Activated CD8-positive, alpha-beta T cell treated with anti-CD3 and anti-CD28 coated beads for 36 hours (primary cell): ENCODE measurements around the gene ZNF385A. TPM values are rescaled to one million over a fixed set of nuclear protein-coding genes. Genes with fewer than 3 reads are reported as not detected.

ENCODE experiments used
- ATAC-seq: fragments of 200-7000 bp; cut with Tn5 transposase; one replicate; pipeline ENCODE4 v1.10.0; 2021; ENCODE audit warnings: mild to moderate bottlenecking, moderate library complexity
- CTCF ChIA-PET: fragments of 350-600 bp; sonication (Branson Sonifier 250); formaldehyde crosslinking; loops from one replicate; lab custom pipeline; 2021; ENCODE audit warnings: antibody characterized with exemption; lab: Charles Lee
- POLR2A ChIA-PET: fragments of 350-600 bp; sonication (Branson Sonifier 250); formaldehyde crosslinking; loops from one replicate; lab custom pipeline; 2021; ENCODE audit warnings: antibody characterized with exemption; lab: Charles Lee
- DNase-seq: peaks from one replicate; pipeline ENCODE4 v3.0.0-alpha.2; 2020
- H3K27ac Mint-ChIP-seq: one replicate; pipeline ENCODE4 v1.8.0; 2021; ENCODE audit warnings: mild to moderate bottlenecking, mixed read lengths
- H3K27me3 Mint-ChIP-seq: one replicate; pipeline ENCODE4 v1.8.0; 2021; ENCODE audit warnings: mixed read lengths
- H3K36me3 Mint-ChIP-seq: one replicate; pipeline ENCODE4 v1.8.0; 2021; ENCODE audit warnings: low read depth, mixed read lengths
- H3K4me1 Mint-ChIP-seq: one replicate; pipeline ENCODE4 v1.8.0; 2021; ENCODE audit warnings: low read depth, mixed read lengths
- H3K4me3 Mint-ChIP-seq: one replicate; pipeline ENCODE4 v1.8.0; 2021; ENCODE audit warnings: mild to moderate bottlenecking, moderate library complexity, mixed read lengths
- H3K9me3 Mint-ChIP-seq: one replicate; pipeline ENCODE4 v1.8.0; 2021; ENCODE audit warnings: mixed read lengths
- intact Hi-C: fragments of 100-400 bp; cut with micrococcal nuclease; formaldehyde crosslinking; loops from one replicate; pipeline ENCODE4 v1.10.0; 2022
- total RNA-seq, 2 experiments: library from RNA; stranded (reverse); gene quantifications; one replicate each; pipeline ENCODE4 v1.2.3, GENCODE V29; 2021
- TF ChIP-seq, protein P1 (sequence below): fragments of 200-600 bp; IDR thresholded peaks from one replicate; pipeline ENCODE4 v1.8.0; 2022; ENCODE audit warnings: antibody characterized with exemption, mild to moderate bottlenecking

ZNF385A gene
- total RNA-seq, 2 experiments from 2014 or later = 1.1 to 2.5 TPM

DNA sequence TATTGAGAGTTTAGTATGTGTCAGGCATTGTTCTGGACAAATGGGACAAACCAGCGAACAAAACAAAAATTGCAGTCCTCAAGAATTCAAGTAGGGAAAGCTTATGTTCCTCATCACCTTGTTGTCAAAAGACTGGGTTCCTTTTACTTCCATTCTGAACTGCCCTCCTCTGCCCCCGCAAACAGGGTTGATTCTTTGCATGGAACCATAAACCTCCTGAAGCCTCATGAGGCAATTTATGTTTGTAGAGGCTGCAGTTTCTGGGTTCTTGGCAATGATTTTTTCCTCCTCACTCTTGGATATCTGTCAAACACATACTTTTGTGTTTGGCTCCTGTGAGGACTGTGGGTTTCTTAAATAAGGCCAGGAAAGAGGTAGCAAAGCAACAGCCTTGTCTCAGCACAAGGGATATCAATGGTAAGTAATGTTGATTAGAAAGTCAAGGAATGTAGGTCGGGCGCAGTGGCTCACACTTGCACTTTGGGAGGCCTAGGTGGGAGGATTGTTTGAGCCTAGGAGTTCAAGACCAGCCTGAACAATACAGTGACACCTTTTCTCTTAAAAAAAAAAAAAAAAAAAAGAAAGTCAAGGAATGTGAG is 45.7 kb downstream of the ZNF385A start:
- peaks cover 19% of the 10 kb centered on the region for H3K36me3 Mint-ChIP-seq
- ChIA-PET POLR2A (no interaction called here), CTCF (interaction anchor here (1.1 to 8.9 kb wide), 6 partner anchors 14 to 65 kb away, joined by 3 to 97 read pairs (median 65); partner anchors contain the start of gene COPZ1)
- no peak overlapping the region for H3K4me3 Mint-ChIP-seq
- no peaks in the 10 kb centered on the region for H3K27me3 Mint-ChIP-seq
- DNase-seq = no peak
- no peaks in the 10 kb centered on the region for H3K9me3 Mint-ChIP-seq
- no peak overlapping the region for H3K27ac Mint-ChIP-seq
- peaks cover 8% of the 10 kb centered on the region for H3K4me1 Mint-ChIP-seq
- TF ChIP-seq, protein P1, sequence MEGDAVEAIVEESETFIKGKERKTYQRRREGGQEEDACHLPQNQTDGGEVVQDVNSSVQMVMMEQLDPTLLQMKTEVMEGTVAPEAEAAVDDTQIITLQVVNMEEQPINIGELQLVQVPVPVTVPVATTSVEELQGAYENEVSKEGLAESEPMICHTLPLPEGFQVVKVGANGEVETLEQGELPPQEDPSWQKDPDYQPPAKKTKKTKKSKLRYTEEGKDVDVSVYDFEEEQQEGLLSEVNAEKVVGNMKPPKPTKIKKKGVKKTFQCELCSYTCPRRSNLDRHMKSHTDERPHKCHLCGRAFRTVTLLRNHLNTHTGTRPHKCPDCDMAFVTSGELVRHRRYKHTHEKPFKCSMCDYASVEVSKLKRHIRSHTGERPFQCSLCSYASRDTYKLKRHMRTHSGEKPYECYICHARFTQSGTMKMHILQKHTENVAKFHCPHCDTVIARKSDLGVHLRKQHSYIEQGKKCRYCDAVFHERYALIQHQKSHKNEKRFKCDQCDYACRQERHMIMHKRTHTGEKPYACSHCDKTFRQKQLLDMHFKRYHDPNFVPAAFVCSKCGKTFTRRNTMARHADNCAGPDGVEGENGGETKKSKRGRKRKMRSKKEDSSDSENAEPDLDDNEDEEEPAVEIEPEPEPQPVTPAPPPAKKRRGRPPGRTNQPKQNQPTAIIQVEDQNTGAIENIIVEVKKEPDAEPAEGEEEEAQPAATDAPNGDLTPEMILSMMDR = no peak
- intact Hi-C loops = no loop called here
- ATAC-seq = no peak

DNA sequence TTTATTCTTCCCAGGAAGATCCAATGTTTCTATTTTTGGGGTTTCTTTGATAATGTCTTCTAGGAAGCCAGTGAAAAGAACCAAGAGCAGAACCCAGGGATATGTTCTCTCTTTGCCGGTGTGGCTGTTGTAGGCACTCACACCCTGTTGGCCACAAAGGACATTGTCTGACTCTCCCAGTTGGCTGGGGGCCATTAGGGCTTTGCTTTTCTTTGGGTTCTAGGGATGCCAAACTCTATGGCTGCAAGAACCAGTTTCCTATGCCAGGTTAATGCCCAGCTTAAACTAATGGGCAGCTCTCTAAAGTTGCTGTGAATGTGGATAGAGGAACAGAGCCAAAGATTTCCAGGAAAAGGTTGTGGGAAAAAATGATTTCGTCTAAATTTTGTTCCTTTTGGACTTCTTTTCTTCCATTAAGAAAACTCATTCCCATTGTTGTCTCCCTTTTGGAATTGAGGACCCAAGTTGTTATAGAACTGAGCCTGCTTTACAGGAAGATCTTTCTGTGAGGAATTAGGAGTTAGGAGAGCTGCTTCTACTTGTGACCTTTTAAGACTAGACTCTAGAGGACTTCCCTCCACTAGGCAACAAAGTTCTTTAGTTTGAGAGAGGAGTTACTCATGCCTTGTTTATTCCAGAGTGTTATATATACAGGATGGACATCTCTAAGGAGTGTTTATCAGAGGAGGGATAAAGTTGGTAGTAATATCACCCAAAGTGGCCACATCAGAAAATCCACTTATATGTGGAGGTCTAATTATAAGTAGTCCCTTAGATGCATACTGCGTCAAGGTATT is 46.5 kb downstream of the ZNF385A start:
- peaks cover 14% of the 10 kb centered on the region for H3K36me3 Mint-ChIP-seq
- H3K4me1 Mint-ChIP-seq = peaks cover 15% of the 10 kb centered on the region
- no peaks in the 10 kb centered on the region for H3K9me3 Mint-ChIP-seq
- no peak overlapping the region for H3K27ac Mint-ChIP-seq
- no peak for ATAC-seq
- POLR2A ChIA-PET = interaction anchor here (0.8 to 1.4 kb wide), 4 partner anchors 9 to 80 kb away, joined by 3 to 4 read pairs (median 4); no protein-coding TSS in a partner anchor
- no peaks in the 10 kb centered on the region for H3K27me3 Mint-ChIP-seq
- no peak overlapping the region for H3K4me3 Mint-ChIP-seq
- no peak for DNase-seq
- TF ChIP-seq, protein P1 = no peak
- intact Hi-C loops = no loop called here
- CTCF ChIA-PET = interaction anchor here (0.7 to 8.9 kb wide), 20 partner anchors 13 to 163 kb away, joined by 3 to 97 read pairs (median 5); partner anchors contain the start of gene COPZ1

DNA sequence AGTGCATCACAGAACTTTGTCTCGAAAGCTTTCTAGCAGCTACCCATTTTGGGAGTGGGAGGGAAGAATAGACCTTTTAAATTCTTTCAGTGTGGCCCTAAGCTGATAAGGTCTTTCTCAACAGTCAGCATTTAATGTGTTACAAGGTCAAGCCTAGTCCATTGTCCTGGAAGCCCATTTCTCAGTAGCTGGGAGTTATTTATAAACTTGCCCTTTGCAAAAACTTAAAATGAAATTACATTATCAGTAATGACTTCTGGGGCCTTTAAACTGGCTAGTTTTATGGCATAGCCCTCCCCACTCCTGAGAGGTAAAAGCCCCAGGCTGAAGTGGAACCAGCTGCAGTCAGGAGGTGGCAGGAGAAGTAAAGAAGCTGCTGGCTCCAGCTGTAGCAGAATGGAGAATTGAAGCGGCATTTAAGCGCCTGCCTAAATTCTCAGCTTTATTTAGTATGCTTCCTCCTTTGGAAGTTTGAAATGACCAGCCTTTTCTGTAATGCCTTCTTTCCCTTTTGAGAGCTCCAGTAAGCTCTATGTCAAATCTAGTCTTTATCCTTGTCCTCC is 47.2 kb downstream of the ZNF385A start:
- intact Hi-C loops = no loop called here
- Mint-ChIP-seq H3K4me1 (peaks cover 15% of the 10 kb centered on the region), H3K27ac (no peak overlapping the region), H3K36me3 (peaks cover 11% of the 10 kb centered on the region), H3K9me3 (no peaks in the 10 kb centered on the region), H3K27me3 (no peaks in the 10 kb centered on the region), H3K4me3 (no peak overlapping the region)
- TF ChIP-seq, protein P1 = no peak
- ChIA-PET CTCF (interaction anchor here (0.6 to 8.9 kb wide), 28 partner anchors 9 to 164 kb away, joined by 3 to 97 read pairs (median 4); partner anchors contain the start of genes COPZ1 and NCKAP1L), POLR2A (interaction anchor here (0.8 to 1.4 kb wide), 4 partner anchors 9 to 79 kb away, joined by 3 to 4 read pairs (median 4); no protein-coding TSS in a partner anchor)
- DNase-seq (no peak), ATAC-seq (no peak)

DNA sequence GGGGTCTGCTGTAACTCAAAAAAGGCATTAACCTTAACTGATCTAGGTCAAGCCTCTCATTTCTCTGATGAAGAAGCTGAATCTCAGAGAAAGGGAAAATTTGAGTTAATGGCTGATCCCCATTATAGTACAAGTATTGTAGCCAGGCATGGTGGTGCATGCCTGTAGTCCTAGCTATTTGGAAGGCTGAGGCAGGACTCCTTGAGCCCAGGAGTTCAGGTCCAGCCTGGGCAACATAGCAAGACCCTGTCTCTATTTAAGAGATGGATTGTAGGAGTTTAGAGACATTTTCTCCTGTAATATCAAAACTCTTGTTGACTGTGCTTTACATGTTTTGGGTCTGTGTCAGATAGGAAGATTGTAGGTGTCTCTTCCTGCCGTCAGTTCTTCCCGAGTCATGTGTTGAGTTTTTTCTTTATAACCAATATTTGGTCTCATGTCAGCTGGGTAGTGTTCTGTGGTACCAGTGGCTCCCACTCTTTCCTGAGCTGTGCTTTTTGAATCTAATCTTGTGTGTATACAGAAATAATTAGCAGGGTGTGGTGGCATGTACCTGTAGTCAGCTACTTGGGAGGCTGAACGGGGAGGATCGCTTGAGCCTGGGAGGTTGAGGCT is 51.0 kb downstream of the ZNF385A start:
- peak overlapping the region; percentile 32 for H3K27ac Mint-ChIP-seq
- no peak overlapping the region for H3K4me3 Mint-ChIP-seq
- DNase-seq = no peak
- H3K27me3 Mint-ChIP-seq = no peaks in the 10 kb centered on the region
- no peak for ATAC-seq
- H3K4me1 Mint-ChIP-seq = peaks cover 47% of the 10 kb centered on the region
- POLR2A ChIA-PET = interaction anchor here (1.2 to 2.0 kb wide), 6 partner anchors 23 to 47 kb away, joined by 3 to 6 read pairs (median 4); no protein-coding TSS in a partner anchor
- no peaks in the 10 kb centered on the region for H3K9me3 Mint-ChIP-seq
- intact Hi-C loops = no loop called here
- H3K36me3 Mint-ChIP-seq = peaks cover 2% of the 10 kb centered on the region
- TF ChIP-seq, protein P1 = no peak
- CTCF ChIA-PET = interaction anchor here (0.5 to 8.9 kb wide), 13 partner anchors 8 to 70 kb away, joined by 3 to 97 read pairs (median 8); partner anchors contain the start of gene COPZ1
